ENCODE measurements around the gene HFE. TPM values are rescaled to one million over a fixed set of nuclear protein-coding genes. Genes with fewer than 3 reads are reported as not detected.
A peak's percentile ranks its signal among the peaks of the same experiment; 100 is the strongest.
"Not testable (repeated sequence)": the region's sequence is repeated elsewhere in the genome, so short reads cannot be mapped to it uniquely, and the experiment has no call there.

Gene HFE
- total and polyA plus RNA-seq, 11 donors: 1.6 to 13.9 (median 2.9) TPM

GRCh38 chr6:26113570-26113969 lies 26.3 kb downstream of the HFE start:
- Histone ChIP-seq H3K27ac (no peak overlapping the region), H3K4me3 (no peak overlapping the region), H3K4me1 (no peaks in the 10 kb centered on the region), H3K9me3 (no peaks in the 10 kb centered on the region), H3K36me3 (no peaks in the 10 kb centered on the region), H3K27me3 (no peaks in the 10 kb centered on the region)
- ATAC-seq (no peak), DNase-seq (no peak)
- intact Hi-C loops (cut with DNase I): no loop called here
- TF ChIP-seq POLR2A (IDR thresholded peaks at IDR 0.05): no peak
- no peak for TF ChIP-seq CTCF (IDR thresholded peaks at IDR 0.05)

DNA sequence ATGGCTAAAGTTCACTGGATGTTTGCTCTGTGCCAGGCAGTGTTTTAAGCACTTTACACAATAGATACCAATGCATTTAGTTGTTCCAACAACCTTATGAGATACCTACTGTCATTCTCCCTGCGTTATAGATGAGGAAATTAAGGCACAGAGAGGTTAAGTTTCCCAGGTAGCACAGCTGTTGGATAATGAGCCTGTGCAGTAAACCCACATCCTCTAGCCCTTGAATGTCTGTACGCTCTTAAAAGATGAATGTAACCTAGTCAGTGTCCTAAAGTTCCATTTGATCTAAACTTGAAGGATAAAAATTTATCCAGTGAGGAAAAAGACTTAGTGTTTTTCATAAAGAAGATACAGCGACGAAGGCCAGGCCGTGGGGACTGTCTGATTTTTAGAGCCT lies 28.0 kb downstream of the HFE start:
- H3K27me3 ChIP-seq: no peaks in the 10 kb centered on the region
- H3K27ac ChIP-seq: no peak overlapping the region
- ATAC-seq (no peak), DNase-seq (no peak)
- H3K9me3 ChIP-seq: no peaks in the 10 kb centered on the region
- TF ChIP-seq POLR2A (IDR thresholded peaks at IDR 0.05) (no peak), CTCF (IDR thresholded peaks at IDR 0.05) (no peak)
- H3K4me3 ChIP-seq: no peak overlapping the region
- WGBS, 4 donors: 89 to 96% (median 90%) methylated on average over 5 of the region's 5 CpGs
- H3K36me3 ChIP-seq: no peaks in the 10 kb centered on the region
- intact Hi-C loops (cut with DNase I): no loop called here
- no peaks in the 10 kb centered on the region for H3K4me1 ChIP-seq

DNA sequence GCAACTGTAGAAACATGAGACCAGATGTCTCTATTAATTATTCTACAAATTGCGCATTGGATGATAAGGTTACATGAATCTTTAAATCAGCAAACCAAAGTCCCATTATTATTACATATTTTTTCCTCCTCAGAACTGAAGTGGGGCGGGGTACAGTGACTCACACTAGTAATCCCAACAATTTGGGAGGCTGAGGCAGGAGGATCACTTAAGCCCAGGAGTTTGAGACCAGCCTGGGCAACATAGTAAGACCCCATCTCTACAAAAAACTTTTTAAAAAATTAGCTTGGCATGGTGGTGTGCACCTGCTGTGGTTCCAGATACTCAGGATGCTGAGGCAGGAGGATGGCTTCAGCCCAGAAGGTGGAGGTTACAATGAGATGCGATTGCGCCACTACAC lies 29.0 kb downstream of the HFE start:
- Histone ChIP-seq H3K9me3 (no peaks in the 10 kb centered on the region), H3K4me1 (no peaks in the 10 kb centered on the region), H3K27me3 (no peaks in the 10 kb centered on the region), H3K27ac (no peak overlapping the region), H3K4me3 (no peak overlapping the region), H3K36me3 (no peaks in the 10 kb centered on the region)
- no peak for TF ChIP-seq CTCF (IDR thresholded peaks at IDR 0.05)
- no peak for TF ChIP-seq POLR2A (IDR thresholded peaks at IDR 0.05)
- DNase-seq (no peak), ATAC-seq (no peak)
- intact Hi-C loops (cut with DNase I): no loop called here
- 96 to 99% (median 98%) methylated on average over 4 of the region's 4 CpGs for WGBS, 4 donors

DNA sequence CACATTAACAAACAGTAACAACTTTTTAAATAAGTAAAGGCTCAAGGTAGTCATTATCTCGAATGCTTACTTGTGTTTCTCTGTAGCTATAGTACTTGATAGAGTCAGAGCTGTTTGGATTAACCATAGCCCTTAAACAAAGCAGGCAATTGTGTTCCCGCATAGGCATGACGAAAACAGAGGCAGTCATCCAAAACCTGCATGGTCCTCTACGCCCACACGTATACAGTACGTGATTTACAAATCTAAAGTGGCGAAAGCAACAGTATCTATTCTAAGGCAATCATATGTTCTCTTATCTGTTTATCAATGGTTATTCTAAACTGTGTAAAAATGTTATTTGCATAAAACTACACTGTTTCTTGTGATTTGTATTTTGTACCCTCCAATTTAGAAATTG lies 31.8 kb downstream of the HFE start:
- no peaks in the 10 kb centered on the region for H3K27me3 ChIP-seq
- H3K27ac ChIP-seq: peak overlapping the region in 1 of 12 donors; percentile 6
- no peaks in the 10 kb centered on the region for H3K9me3 ChIP-seq
- H3K4me3 ChIP-seq: no peak overlapping the region
- no peak for ATAC-seq
- TF ChIP-seq POLR2A (IDR thresholded peaks at IDR 0.05) (no peak), CTCF (IDR thresholded peaks at IDR 0.05) (no peak)
- DNase-seq: no peak
- 75 to 93% (median 79%) methylated on average over 7 of the region's 7 CpGs for WGBS, 4 donors
- H3K4me1 ChIP-seq: peaks cover 0 to 10% (median 5%) of the 10 kb centered on the region in 12 donors
- intact Hi-C loops (cut with DNase I): no loop called here
- no peaks in the 10 kb centered on the region for H3K36me3 ChIP-seq

- not testable (repeated sequence) for H3K27me3 ChIP-seq, H3K27ac ChIP-seq, DNase-seq, H3K4me1 ChIP-seq, ATAC-seq, H3K9me3 ChIP-seq, H3K4me3 ChIP-seq, H3K36me3 ChIP-seq
- intact Hi-C loops (cut with DNase I): loop anchor here in 6 of 10 donors (2.0 to 10.0 kb wide), 8 partner anchors 15 to 167 kb away; a partner anchor contains a TSS
- 96 to 98% (median 97%) methylated on average over 8 of the region's 8 CpGs for WGBS, 4 donors
These were observed 32.9 kb downstream of the HFE start for GRCh38 chr6:26120115-26120514.

Measured in heart left ventricle (tissue), 16 donors.